SW 1271 (cell line): ENCODE measurements around the gene NUP210L.
"Not testable (repeated sequence)": the region's sequence is repeated elsewhere in the genome, so short reads cannot be mapped to it uniquely, and the experiment has no call there.

ENCODE experiments used
- DNase-seq, 2 experiments: peaks; one replicate each; lab custom pipeline; 2025; lab: John Stamatoyannopoulos, UW

The NUP210L gene

DNA sequence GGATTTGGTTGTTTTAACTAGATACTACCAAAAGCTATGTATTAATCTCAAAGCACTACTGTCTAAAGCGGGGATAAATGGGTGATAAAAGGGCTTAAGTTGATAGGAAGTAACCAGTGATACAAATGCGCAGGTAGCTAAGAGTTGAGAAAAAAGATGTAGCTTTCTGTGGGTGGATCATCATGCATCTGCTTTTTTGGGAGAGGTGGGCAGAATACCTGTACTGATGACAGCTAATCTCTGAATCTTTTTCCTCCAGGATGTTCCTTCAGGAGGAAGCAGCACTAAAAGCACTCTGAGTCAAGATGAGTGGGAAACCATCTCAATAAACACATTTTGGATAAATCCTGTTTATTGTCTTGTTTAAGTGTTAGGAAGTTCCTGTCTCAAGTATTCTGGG, 163.1 kb downstream of the NUP210L start:
- no peak for DNase-seq

DNA sequence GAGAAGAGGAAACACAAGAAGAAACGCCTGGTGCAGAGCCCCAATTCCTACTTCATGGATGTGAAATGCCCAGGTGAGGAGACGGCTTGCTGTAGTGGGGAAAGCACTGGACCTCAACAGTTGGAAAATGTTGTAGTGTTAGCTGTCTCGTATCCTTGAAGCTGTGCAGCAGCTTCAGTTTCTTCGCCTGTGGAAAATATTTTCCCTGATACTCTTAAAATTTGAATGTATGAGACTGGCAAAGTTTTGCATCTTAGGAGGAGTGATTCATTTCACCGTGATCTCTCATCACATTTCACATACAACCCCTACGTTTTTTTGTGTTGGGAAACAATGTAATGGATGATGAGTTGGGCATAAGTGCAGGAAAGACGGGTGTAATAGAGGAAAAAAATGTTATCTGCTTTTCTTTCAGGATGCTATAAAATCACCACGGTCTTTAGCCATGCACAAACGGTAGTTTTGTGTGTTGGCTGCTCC, 163.7 kb downstream of the NUP210L start:
- no peak for DNase-seq

DNA sequence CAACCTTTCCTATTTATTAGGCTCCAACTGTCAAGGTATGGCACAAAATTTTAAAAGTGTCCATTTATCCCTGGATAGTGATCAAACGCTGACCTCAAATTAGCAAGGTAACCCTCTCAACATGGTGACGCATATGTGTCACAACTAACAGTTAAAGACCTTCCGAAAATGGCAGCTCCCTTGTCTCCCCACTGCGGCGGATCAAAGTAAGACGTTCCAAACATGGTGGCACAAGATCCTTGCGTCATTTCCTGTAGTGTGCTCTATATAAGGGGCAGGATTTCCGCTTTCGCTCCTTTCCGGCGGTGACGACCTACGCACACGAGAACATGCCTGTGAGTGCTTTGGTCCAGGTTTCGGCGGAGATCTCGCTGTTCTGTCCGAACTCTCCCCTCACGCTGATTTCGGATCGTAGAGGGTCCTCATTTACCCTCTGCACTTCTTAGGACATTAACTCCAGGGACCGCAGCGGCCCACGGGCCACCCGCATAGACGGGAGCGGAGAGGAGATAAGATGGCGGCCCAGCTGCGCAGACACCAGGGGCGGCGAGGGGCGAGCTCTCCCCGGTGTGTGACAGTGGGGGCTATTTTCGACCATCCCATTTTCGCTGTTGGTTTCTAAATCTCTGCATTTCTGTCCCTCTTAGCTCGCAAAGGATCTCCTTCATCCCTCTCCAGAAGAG, 164.3 kb downstream of the NUP210L start, which contains the start of gene RPS27:
RPS27 (plus strand) TSS at position 295 of the 683 bp plus-strand sequence; CDS start at position 330, 35 bp downstream.
- DNase-seq = peak; percentile 84 to 94

DNA sequence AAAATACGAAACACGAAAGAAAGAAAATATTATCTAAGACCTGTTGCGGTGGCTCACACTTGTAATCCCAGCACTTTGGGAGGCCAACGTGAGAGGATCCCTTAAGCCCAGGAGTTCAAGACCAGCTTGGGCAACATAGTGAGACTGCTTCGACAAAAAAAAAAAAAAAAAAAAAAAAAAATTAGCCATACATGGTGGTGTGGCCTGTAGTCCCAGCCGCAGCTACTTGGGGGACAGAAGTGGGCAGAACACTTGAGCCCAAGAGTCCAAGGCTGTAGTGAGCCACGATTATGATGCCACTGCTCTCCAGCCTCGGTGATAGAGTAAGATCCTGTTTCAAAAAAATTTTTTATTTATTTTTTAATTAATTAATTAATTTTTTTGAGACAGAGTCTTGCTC, 167.3 kb downstream of the NUP210L start:
- no peak for DNase-seq

DNA sequence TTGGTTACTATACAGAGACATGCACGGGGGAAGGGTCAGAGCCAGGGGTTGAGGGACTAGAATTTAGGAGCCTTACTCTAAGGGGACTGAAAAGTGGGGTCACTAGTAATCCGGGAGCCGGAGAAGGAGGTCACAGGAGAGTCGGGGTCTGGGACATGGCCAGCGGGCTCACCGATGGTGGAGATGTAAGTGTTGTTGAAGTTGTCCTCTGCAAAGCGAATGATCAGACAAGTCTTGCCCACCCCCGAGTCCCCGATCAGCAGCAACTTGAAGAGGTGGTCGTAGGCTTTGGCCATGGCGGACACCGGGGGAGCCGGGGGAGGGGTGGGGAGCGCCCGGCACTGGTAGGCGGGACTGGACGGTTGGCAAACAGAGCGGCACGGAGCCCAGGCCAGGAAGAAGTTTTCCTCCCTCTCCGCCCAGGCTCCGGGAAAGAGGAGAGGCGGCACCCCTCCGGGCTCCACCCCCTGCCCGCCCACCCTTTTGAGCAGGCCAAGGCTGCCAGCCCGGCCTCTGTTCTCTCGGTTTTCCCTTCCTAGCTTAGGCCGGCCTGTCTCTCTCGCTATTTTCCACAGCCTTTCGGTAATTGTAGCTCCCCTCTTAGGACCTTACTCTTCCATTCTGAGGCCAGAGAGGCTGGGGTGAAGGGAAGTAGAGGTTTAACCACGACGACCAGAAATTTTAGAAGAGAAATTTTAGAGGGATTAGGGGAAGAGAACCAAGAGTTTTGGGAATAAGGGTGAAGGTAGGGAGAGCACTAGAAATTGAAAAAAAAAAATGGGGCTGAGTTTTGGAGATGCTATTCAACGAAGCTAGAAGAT, 168.7 kb downstream of the NUP210L start, which contains the start of gene RAB13:
RAB13 (minus strand) TSS at position 399 of the 821 bp plus-strand sequence; CDS start at position 296, 103 bp downstream.
- DNase-seq = peak in 1 of 2 experiments; percentile 78

DNA sequence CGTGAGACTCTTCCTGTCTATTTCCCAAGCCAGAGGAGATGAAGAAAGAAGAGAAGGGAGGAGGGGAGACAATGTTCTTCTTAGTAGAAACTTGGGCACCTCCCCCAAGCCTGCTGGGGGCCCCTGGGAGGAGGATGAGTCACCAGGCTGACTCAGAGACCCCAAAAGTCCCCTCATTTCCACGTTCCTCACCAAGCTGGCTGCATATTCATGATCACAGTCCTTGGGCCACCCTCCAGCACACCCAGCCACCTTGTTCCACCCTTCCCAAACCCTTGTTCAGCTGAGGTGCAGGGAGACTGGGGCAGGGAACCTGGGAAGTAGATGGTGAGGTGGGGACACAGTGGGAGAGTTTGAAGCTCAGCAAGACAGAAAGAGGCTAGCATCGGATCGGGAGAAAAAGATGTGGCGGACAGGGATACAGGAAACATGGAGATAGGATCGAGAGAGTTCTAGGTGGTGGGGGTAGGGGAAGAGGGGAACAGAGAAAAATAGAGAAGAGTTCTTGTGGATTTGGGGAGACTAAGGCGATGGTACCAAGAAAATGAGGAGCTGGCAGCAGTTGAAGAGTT, 169.4 kb downstream of the NUP210L start:
- no peak for DNase-seq

DNA sequence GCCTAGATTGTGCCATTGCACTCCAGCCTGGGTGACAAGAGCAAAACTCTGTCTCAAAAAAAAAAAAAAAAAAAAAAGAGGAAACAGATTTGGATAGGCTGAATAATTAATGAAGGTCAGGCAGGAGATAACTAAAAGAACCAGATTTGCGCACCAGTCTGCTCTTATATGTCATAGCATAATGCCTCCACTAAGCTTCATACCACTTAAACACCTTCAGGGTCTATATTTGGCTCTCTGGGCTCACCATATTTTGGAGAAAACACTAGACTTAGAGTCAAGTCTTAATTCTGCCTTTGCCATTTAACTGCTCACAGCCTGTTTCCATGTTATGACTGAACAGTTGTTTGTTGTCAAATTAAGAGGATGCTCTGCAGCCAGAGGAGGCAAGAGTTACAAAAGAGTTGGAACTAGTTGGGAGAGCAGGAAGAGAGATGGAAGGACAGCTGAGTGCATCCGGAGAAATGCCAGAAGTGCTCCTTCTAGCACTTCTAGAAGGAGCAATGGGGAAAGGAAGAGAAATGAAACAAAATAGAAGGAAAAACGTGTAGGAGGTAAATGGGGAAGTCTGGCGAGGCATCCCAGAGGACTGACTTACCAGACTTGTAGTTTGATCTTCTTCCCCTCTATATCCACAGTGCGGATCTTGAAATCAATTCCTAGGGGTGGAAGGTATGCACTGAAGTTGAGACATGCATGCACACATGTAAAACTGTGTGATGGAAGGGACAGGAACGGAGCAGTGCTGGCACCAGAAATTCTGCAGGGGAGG, 170.6 kb downstream of the NUP210L start:
- DNase-seq = no peak

DNA sequence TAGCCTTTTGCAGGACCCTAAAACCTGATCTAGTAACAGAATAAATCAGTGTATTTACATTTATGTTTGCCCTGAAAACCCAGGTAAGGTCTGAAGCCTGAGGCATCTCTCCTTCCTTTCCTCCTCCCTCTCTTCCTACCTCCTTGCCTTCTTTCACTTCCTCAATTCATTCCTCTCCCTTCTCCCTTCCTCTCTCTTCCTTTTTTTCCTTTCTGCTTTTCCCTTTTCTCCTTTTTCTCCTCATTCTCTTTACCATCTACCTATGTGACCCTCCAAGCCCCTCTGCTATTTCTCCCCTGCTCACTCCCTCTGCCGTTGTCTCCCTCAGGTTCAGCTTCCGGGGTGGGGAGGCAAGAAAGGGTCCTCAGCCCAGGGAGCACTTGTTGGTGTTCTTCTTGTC, 173.1 kb downstream of the NUP210L start:
- not testable (repeated sequence) for DNase-seq

DNA sequence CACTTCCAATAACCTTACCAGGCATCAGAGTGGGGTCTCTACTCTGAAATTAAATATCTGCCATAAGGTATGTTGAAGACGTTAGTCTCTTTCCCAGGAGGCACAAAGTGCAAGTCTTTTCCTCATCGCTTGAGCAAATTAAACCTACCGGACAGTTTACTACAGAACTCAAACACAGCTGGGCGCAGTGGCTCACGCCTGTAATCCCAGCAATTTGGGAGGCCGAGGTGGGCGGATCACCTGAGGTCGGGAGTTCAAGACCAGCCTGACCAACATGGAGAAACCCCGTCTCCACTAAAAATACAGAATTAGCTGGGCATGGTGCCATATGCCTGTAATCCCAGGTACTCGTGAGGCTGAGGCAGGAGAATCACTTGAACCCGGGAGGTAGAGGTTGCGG, 175.8 kb downstream of the NUP210L start:
- not testable (repeated sequence) for DNase-seq

DNA sequence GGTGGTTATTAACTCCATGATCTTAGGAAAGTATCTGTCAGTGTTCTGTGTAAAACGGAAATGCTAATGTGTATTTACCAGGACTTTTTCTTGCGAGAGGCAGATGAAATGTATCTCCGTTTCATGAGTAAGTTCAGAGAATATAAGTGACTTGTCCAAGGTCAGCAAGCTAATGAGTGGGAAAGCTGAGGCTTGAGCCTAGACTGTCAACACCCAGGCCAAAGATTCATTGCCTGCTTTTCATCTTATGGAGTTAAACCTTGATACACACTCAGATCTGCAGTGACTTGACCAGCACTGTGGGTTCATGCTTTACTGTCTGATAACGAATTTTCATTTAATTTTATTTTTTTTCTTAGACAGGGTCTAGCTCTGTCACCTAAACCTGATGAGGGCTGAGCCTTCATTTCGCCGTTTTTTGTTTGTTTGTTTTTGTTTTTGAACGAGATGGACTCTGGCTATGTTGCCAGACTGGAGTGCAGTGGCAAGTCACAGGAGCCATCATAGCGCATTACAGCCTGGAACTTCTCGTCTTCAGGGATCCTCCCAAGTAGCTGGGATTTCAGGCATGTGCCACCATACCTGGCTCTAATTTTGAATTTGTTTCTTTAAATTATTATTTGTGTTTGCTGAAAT, 176.5 kb downstream of the NUP210L start:
- DNase-seq = no peak

DNA sequence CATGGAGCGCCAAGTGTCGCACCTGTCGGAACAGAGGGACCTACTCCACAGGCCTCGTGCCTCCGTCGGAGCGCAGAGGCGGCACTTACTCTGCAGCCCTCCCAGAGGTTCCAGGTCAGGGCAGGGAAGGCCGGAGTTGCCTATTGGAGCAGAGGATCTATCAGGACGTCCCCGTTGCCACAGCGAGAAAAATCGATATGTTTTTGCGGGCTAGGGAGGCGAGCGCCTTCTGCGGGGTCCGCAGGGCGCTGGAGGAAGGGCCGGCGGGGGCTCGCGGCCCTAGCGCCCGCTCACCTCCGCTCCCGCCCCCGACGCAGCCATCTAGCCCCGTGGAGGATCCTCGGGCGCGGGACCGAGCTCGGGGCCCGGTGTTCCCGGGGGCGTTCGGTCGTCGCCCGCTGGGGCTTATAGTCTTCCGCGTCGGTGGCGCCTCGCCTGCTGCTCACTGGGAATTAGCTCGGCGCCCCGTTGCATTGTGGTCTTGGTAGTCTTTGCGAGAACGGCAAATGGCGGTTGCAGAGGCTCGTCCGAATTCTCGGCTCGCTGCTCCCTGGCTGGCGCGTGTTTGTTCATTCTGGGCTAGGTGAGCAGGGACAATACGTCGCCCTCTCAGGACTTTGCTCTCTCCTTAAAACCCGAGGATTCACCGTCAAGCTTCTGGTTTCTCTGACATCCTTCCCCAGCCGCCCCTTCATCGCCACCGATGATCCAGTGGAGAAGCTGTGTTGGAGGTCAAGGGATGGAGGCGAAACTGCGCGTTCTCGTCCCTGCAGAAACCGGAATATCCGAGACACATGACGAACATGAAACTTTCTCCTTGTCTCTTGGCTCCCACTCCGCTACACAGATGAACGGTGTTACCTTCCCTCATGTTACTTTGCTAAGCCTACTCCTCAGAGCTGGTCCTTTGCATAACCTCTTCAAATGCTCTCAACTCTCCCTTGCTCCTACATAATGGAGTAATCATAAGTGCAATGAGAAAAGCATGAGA, 177.3 kb downstream of the NUP210L start, which contains the start of gene JTB:
JTB (minus strand) TSS at position 425 of the 991 bp plus-strand sequence; CDS start at position 3, 422 bp downstream.
- peak in 1 of 2 experiments; percentile 66 for DNase-seq

DNA sequence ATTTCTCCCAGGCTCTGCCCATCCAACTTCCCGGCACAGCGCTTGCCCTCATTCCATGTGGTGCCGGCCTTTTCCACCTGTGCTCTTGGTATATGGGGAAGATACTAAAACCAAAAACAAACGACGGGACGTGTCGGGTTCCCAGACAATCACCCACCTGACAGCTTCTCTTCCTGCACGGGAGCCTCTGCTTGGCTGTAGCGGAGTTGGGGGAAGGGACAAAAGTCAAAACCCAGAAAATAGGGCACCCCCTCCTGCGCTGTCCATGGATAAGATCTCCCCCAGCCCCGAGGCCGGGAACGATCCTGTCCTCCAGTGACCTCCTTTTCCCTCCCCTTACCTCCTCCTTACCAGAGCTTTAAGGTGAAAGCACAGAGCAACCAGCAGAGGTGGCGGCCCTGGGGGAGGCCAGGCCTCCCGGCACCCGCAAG, 178.0 kb downstream of the NUP210L start:
- DNase-seq = no peak

DNA sequence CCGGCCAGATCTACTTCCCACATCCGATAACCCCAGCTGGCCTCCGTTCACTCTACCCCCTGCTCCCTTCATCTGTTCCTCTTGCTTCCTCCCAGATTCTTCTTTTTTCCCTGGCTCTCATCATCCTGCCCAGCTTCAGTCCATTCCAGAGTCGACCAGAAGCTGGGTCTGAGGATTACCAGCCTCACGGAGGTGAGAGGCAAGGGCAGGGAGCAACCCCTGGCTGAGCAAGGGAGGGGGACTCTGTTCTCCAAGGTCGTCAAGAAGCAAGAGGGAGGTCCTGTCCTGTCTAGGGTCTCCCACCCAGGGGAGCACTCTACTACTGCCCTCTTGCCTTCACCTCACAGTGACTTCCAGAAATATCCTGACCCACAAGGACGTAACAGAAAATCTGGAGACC, 181.3 kb downstream of the NUP210L start:
- DNase-seq = no peak

DNA sequence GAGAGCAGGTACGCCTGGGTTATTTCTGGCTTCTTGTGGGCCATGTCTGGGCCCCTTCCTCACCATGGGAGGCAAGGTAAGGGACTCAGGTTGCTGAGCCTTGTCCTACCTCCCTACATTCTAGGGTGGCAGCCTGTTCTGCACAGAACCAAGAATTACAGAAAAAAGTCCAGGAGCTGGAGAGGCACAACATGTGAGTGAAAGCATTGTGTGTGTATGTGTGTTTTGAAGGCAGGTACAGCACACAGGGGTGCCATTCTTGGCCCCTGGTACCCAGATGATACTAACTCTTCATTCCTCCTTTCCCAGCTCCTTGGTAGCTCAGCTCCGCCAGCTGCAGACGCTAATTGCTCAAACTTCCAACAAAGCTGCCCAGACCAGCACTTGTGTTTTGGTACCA, 181.8 kb downstream of the NUP210L start:
- DNase-seq = no peak

DNA sequence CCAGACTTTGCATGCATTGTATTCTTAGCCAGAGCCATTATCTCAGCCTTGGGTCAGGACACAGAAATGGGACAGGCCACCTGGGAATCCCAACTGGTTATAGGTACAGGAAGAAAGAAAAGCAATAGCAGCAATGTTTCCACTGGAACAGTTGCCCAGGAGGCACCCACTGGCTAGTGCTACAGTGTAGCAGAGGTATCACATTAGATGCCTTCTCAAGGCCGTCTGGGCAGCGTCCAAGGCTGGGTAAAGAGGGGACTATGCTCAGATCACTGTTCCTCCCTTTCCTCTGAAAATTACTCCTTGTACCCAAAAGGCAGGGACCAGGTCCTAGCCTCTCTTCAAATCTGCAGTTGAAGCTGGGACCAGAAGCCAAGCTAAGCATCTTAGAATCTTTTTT, 184.5 kb downstream of the NUP210L start:
- no peak for DNase-seq

DNA sequence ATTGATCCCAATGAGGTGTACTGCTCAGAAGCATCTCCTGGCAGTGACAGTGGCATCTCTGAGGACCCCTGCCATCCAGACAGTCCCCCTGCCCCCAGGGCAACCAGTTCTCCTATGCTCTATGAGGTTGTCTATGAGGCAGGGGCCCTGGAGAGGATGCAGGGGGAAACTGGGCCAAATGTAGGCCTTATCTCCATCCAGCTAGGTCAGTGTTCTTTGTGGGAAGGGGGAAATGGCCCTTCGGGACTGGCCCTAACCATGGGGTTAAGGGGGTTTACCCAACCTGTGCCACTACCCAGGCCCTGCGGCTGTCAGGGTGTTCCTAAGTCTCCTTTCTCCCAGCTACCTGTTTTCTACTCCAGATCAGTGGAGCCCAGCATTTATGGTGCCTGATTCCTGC, 185.9 kb downstream of the NUP210L start:
- DNase-seq = no peak

DNA sequence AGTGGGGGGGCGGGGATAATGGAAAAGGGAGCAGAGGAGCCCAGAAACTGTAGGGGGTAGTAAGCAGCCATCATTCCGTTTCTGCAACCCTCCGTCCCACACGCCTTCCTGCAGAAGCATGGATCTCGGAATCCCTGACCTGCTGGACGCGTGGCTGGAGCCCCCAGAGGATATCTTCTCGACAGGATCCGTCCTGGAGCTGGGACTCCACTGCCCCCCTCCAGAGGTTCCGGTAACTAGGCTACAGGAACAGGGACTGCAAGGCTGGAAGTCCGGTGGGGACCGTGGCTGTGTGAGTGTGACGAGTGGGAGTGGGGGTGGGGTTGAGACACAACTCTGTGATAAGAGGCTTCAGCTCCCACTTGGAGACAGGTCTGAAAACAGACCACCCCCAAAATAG, 186.5 kb downstream of the NUP210L start:
- DNase-seq = no peak

DNA sequence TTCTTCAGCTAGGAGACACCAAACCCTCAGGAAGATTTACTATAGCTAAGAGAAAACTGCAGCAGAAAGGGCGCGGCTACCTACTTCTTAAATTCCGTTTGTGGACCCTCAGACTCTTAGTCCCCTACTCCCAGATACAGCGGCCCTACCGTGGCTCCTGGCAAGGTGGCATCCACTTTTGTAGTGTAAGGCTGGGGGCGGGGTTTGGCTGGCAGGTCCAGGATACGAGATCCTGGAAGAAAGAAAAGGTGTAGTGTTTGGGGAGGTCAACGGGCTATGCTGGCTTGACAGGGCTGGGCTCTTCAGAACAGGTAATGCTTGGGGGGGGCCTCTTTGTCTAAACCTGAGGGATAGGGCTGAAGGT, 186.9 kb downstream of the NUP210L start:
- no peak for DNase-seq

DNA sequence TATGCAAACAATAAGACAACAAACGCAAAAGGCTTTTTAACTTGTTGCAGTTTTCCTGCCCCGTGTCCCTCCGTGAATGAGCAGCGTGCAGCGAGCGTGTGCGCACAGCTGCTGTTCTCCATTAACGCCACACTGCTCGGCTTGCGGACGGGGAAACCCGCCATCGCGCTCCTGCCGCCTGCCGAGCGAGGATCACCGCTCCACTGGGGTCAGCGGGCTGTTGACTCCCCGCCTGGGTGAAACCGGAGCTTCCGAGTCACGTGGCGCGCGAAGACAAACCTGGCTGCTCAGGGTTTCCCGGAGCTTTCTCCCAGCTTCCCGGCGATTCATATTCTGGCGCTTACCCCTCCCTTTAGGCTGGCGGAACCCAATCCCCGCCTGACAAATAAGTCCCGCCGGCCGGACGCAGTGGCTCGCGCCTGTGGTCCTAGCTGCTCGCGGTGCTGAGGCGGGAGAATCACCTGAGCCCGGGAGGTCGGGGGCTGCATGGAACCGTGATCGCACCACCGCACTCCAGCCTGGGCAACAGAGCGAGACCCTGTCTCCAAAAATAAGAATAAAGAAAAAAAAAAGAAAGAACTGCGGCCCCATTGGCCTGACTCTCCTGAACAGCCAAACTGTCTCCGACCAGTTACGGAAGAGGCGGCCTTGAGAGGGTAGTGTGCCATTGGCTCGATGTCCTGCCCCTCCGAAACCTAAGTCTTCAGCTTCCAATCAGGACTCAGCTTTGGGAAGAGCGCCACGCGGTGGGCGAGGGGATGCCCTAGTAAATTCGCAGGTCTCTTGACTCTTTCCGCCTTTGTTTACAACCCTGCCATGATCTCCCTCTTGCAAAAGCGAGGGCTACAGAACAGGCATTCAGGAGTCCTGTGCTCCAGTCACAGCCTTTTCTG, 187.5 kb downstream of the NUP210L start, which contains the start of gene CREB3L4:
CREB3L4 (plus strand) TSS at position 796 of the 893 bp plus-strand sequence. CDS start 624 bp downstream, outside the sequence.
- DNase-seq = peak; percentile 81 to 90
